Stimulated activated CD4-positive, alpha-beta T cell treated with anti-CD3 and anti-CD28 coated beads, Interleukin-4, amount 100 ng/mL, for 48 hours (primary cell): ENCODE data around the gene GLB1L.
A peak's percentile ranks its signal among the peaks of the same experiment; 100 is the strongest.
"Not testable (repeated sequence)": the region's sequence is repeated elsewhere in the genome, so short reads cannot be mapped to it uniquely, and the experiment has no call there.

Experiments
- DNase-seq, 2 donors: peaks; one replicate each; pipeline ENCODE4 v3.0.0-alpha.2; 2020; ENCODE audit warnings: low read depth in 2 of 2

GLB1L gene

GRCh38 chr2:219280651-219281050, 35.4 kb upstream of the GLB1L start:
- no peak for DNase-seq

GRCh38 chr2:219279916-219280516, 34.8 kb upstream of the GLB1L start:
- no peak for DNase-seq

GRCh38 chr2:219279151-219279915, 34.1 kb upstream of the GLB1L start, which contains the start of gene DNAJB2:
Gene DNAJB2 (plus strand): TSS chr2:219279366. CDS start chr2:219279834, 468 bp downstream.
- peak; percentile 96 to 100 for DNase-seq

- DNase-seq: no peak
These were observed 33.5 kb upstream of the GLB1L start for GRCh38 chr2:219278655-219279150.

- DNase-seq: peak; percentile 57 to 66
These were observed 32.7 kb upstream of the GLB1L start for GRCh38 chr2:219277703-219278654.

- DNase-seq: no peak
These were observed 29.2 kb upstream of the GLB1L start for GRCh38 chr2:219274361-219274921.

- DNase-seq: no peak
These were observed 28.7 kb upstream of the GLB1L start for GRCh38 chr2:219273937-219274336.

GRCh38 chr2:219272995-219273394, 27.8 kb upstream of the GLB1L start:
- no peak for DNase-seq

GRCh38 chr2:219272356-219272755, 27.1 kb upstream of the GLB1L start:
- no peak for DNase-seq

- DNase-seq: no peak
These were observed 25.8 kb upstream of the GLB1L start for GRCh38 chr2:219271021-219271420.

GRCh38 chr2:219270055-219270372, 24.8 kb upstream of the GLB1L start:
- DNase-seq: no peak

GRCh38 chr2:219269362-219270054, 24.3 kb upstream of the GLB1L start:
- DNase-seq: no peak

GRCh38 chr2:219268294-219268693, 23.1 kb upstream of the GLB1L start:
- no peak for DNase-seq

- no peak for DNase-seq
These were observed 21.6 kb upstream of the GLB1L start for GRCh38 chr2:219266886-219267285.

GRCh38 chr2:219266232-219266631, 21.0 kb upstream of the GLB1L start:
- DNase-seq: no peak

- DNase-seq: no peak
These were observed 16.0 kb upstream of the GLB1L start for GRCh38 chr2:219261024-219261855.

GRCh38 chr2:219258942-219259341, 13.7 kb upstream of the GLB1L start:
- DNase-seq: not testable (repeated sequence)

- no peak for DNase-seq
These were observed 9.5 kb upstream of the GLB1L start for GRCh38 chr2:219254590-219255201.

- DNase-seq: peak; percentile 84 to 86
These were observed 8.7 kb upstream of the GLB1L start, which contains the start of gene TUBA4A for GRCh38 chr2:219253753-219254589. Gene TUBA4A (minus strand): TSS chr2:219253918. CDS start chr2:219253858, 60 bp downstream.
